MCF 10A (cell line): ENCODE measurements around the gene DRAM1. TPM values are rescaled to one million over a fixed set of nuclear protein-coding genes. Genes with fewer than 3 reads are reported as not detected.

ENCODE experiments used
- BruUV-seq: library from RNA; stranded (reverse); fragments of 400-500 nt; replicated peaks from 2 replicates; lab custom pipeline; 2021; lab: Mats Ljungman, UMichigan
- CTCF ChIA-PET: fragments of 300-600 bp; sonication (Branson Sonifier 250); formaldehyde crosslinking; extraction: SDS; loops from one replicate; lab custom pipeline; 2021; ENCODE audit warnings: antibody characterized with exemption, inconsistent platforms; lab: Yijun Ruan, JAX
- POLR2A ChIA-PET: fragments of 300-600, 350-650 bp; sonication (Branson Sonifier 250); formaldehyde crosslinking; extraction: SDS; loops from one replicate; lab custom pipeline; 2020; ENCODE audit warnings: antibody characterized with exemption, inconsistent platforms; lab: Yijun Ruan, JAX
- DNase-seq: peaks from one replicate; pipeline ENCODE4 v3.0.0-alpha.2; 2018; ENCODE audit not compliant: unreplicated experiment
- H3K27ac Mint-ChIP-seq: one replicate; pipeline ENCODE4 v1.8.0; 2022; ENCODE audit warnings: mild to moderate bottlenecking, low read depth, mixed read lengths; ENCODE audit not compliant: unreplicated experiment
- H3K27me3 Mint-ChIP-seq: one replicate; pipeline ENCODE4 v1.8.0; 2022; ENCODE audit warnings: mixed read lengths; ENCODE audit not compliant: insufficient read depth, unreplicated experiment
- H3K36me3 Mint-ChIP-seq: one replicate; pipeline ENCODE4 v1.8.0; 2022; ENCODE audit warnings: mild to moderate bottlenecking, moderate library complexity, mixed read lengths; ENCODE audit not compliant: insufficient read depth, unreplicated experiment
- H3K4me1 Mint-ChIP-seq: one replicate; pipeline ENCODE4 v1.8.0; 2022; ENCODE audit warnings: mixed read lengths; ENCODE audit not compliant: insufficient read depth, unreplicated experiment
- H3K4me3 Mint-ChIP-seq: one replicate; pipeline ENCODE4 v1.8.0; 2022; ENCODE audit warnings: mild to moderate bottlenecking, moderate library complexity, mixed read lengths; ENCODE audit not compliant: unreplicated experiment
- H3K9me3 Mint-ChIP-seq: one replicate; pipeline ENCODE4 v1.8.0; 2022; ENCODE audit warnings: mixed read lengths; ENCODE audit not compliant: unreplicated experiment
- intact Hi-C: fragments of 100-400 bp; cut with micrococcal nuclease; formaldehyde crosslinking; loops from 2 replicates; pipeline ENCODE4 v1.14.1; 2022
- total RNA-seq: library from RNA; stranded (reverse); gene quantifications from 2 replicates; pipeline ENCODE4 v1.2.3, GENCODE V29; 2022
- TF ChIP-seq, protein P1 (sequence below): fragments of 200-600 bp; IDR thresholded peaks from one replicate; pipeline ENCODE4 v1.8.0; 2022; ENCODE audit warnings: antibody characterized with exemption, mild to moderate bottlenecking; ENCODE audit not compliant: unreplicated experiment

Gene DRAM1
- total RNA-seq, 1 experiment from 2014 or later: 8.7 TPM

- CTCF ChIA-PET: interaction anchor here (0.6 to 1.9 kb wide), 5 partner anchors 14 to 822 kb away, joined by 3 to 6 read pairs (median 4); no protein-coding TSS in a partner anchor
- Mint-ChIP-seq H3K36me3 (no peaks in the 10 kb centered on the region), H3K27ac (no peak overlapping the region), H3K4me3 (no peak overlapping the region), H3K9me3 (no peaks in the 10 kb centered on the region), H3K4me1 (peaks cover 10% of the 10 kb centered on the region), H3K27me3 (no peaks in the 10 kb centered on the region)
- no TSS peak for BruUV-seq
- POLR2A ChIA-PET: no interaction called here
- TF ChIP-seq, protein P1, sequence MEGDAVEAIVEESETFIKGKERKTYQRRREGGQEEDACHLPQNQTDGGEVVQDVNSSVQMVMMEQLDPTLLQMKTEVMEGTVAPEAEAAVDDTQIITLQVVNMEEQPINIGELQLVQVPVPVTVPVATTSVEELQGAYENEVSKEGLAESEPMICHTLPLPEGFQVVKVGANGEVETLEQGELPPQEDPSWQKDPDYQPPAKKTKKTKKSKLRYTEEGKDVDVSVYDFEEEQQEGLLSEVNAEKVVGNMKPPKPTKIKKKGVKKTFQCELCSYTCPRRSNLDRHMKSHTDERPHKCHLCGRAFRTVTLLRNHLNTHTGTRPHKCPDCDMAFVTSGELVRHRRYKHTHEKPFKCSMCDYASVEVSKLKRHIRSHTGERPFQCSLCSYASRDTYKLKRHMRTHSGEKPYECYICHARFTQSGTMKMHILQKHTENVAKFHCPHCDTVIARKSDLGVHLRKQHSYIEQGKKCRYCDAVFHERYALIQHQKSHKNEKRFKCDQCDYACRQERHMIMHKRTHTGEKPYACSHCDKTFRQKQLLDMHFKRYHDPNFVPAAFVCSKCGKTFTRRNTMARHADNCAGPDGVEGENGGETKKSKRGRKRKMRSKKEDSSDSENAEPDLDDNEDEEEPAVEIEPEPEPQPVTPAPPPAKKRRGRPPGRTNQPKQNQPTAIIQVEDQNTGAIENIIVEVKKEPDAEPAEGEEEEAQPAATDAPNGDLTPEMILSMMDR: no peak
- intact Hi-C loops: no loop called here
- no peak for DNase-seq
Observed at GRCh38 chr12:101875162-101875561, 2.2 kb upstream of the DRAM1 start.

DNA sequence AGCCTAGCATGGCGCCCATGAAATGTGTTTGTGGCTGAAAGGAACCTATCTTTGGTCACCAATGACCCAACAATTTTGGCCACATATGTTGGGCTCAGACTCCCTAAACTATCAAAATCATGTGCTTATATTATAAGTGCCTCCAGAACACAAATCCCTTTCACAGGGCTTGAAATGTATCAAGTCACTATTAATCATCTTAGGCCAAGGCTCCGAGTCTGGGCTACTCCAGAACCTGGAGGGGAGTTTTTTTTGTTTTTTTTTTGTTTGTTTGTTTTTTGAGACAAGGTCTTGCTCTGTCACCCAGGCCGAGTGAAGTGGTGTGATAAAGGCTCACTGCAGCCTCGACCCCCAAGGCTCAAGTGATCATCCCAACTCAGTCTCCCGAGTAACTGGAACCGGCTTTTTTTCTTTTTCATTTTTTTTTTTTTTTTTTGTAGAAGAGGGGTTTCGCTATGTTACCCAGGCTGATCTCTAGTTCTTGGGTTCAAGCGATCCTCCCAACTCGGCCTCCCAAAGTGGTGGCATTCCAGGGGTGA, 989 bp upstream of the DRAM1 start:
- intact Hi-C loops: no loop called here
- H3K4me1 Mint-ChIP-seq: peaks cover 10% of the 10 kb centered on the region
- TSS peak; percentile 78 for BruUV-seq
- H3K27ac Mint-ChIP-seq: peak overlapping the region; percentile 85
- H3K4me3 Mint-ChIP-seq: peak overlapping the region; percentile 82
- TF ChIP-seq, protein P1: no peak
- POLR2A ChIA-PET: no interaction called here
- no peaks in the 10 kb centered on the region for H3K27me3 Mint-ChIP-seq
- no peak for DNase-seq
- CTCF ChIA-PET: interaction anchor here (1.3 to 1.9 kb wide), 2 partner anchors 16 to 37 kb away, joined by 4 to 6 read pairs; no protein-coding TSS in a partner anchor
- no peaks in the 10 kb centered on the region for H3K36me3 Mint-ChIP-seq
- no peaks in the 10 kb centered on the region for H3K9me3 Mint-ChIP-seq

DNA sequence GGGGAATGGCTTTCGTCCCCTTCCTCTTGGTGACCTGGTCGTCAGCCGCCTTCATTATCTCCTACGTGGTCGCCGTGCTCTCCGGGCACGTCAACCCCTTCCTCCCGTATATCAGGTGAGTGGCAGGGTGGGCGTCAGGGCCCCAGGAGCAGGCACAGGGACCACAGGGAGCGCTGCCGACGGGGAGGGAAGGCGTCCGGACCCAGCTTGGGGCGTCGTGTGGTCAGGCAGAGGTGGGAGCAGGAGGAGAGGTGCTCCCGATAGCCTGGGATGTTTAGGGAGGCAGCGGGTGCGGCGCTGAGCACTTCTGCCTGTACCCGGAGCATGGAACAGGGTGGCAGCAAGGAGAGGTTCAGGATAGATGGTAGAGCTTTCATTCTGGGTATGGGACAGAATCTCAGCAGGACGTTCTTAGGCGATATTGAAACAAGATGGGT, 444 bp downstream of the DRAM1 start:
- no peaks in the 10 kb centered on the region for H3K27me3 Mint-ChIP-seq
- peak overlapping the region; percentile 82 for H3K4me3 Mint-ChIP-seq
- ChIA-PET POLR2A (interaction anchor here (0.7 to 2.6 kb wide), 13 partner anchors 14 to 472 kb away, joined by 3 to 16 read pairs (median 5); partner anchors contain the start of genes ARL1 and GNPTAB), CTCF (interaction anchor here (0.6 to 1.1 kb wide), 3 partner anchors 17 to 604 kb away, joined by 3 read pairs; no protein-coding TSS in a partner anchor)
- peaks cover 10% of the 10 kb centered on the region for H3K4me1 Mint-ChIP-seq
- BruUV-seq: no TSS peak
- peak; percentile 42 for DNase-seq
- H3K36me3 Mint-ChIP-seq: no peaks in the 10 kb centered on the region
- no peaks in the 10 kb centered on the region for H3K9me3 Mint-ChIP-seq
- TF ChIP-seq, protein P1: no peak
- peak overlapping the region; percentile 85 for H3K27ac Mint-ChIP-seq
- intact Hi-C loops: no loop called here

DNA sequence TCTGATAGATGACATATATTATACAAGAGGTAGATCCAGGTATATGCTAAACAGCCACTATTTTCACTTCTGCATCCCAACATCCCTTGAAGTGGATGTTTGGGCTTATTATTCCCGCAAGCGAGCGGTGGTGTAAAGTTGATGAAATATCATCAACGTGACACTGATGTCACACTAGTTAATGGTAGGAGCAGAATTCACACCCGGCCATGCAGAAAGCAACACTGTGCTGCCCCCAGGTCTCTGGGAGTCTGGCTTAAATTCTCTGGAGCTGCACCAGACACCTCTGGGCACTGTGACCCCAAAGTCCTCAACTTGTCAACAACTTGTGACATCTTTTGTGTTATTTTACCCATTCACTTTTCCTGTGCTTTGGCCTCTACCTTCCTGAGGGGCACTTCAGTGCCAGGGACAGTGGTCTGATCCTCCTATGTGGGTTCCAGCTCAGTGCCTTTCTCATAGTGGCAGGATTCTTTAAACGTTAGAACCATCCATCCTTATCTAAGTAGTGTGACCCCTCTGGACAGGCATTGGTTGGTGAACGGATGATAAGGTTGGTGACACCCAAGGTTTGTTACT, 952 bp downstream of the DRAM1 start:
- Mint-ChIP-seq H3K27ac (peak overlapping the region; percentile 85), H3K4me3 (peak overlapping the region; percentile 82), H3K4me1 (peaks cover 10% of the 10 kb centered on the region), H3K36me3 (no peaks in the 10 kb centered on the region), H3K9me3 (no peaks in the 10 kb centered on the region), H3K27me3 (no peaks in the 10 kb centered on the region)
- intact Hi-C loops: no loop called here
- ChIA-PET POLR2A (interaction anchor here (1.2 to 2.6 kb wide), 6 partner anchors 13 to 471 kb away, joined by 3 to 16 read pairs (median 11); partner anchors contain the start of gene ARL1), CTCF (interaction anchor here (0.6 to 1.1 kb wide), 4 partner anchors 16 to 1973 kb away, joined by 3 read pairs; no protein-coding TSS in a partner anchor)
- no peak for DNase-seq
- TSS peak; percentile 52 for BruUV-seq
- TF ChIP-seq, protein P1: no peak
